ENCODE data around the gene KRTAP5-6.

The KRTAP5-6 gene

DNA sequence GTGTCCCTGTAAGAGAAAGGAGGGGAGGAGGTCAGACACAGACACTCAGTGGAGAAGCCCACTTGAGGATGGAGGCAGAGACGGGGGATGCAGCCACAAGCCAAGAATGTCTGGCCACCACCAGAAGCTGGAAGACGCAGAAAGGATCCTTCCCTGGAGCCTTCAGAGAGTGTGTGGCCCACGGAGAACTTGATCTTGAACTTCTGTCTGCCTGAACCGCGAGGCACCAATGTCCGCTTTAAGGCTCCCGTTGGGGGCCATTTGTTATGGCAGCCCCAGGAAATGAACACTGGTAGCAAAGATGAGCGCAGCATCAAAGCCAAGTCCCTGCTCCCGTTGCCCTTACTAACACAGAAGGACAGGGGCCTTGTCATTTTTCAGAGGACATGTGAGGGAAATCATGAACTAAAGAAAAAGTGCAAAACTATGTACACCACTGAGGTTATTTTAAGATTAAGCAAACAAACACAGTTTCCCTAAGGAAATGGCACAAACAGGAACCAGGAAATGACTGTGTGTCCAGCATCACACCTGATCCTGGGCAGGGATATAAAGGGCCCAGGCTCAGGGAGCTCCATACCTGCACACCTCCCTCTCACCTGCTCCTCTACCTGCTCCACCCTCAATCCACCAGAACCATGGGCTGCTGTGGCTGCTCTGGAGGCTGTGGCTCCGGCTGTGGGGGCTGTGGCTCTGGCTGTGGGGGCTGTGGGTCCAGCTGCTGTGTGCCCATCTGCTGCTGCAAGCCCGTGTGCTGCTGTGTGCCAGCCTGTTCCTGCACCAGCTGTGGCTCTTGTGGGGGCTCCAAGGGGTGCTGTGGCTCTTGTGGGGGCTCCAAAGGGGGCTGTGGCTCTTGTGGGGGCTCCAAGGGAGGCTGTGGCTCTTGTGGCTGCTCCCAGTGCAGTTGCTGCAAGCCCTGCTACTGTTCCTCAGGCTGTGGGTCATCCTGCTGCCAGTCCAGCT, at the start of gene KRTAP5-6:
TSS of gene KRTAP5-6 (plus strand) at position 588 of the 963 bp plus-strand sequence. CDS start at position 639, 51 bp downstream.
- DNase-seq (ENCODE audit: low spot score): no peak

- no peak for DNase-seq (ENCODE audit: low spot score)
Measured at GRCh38 chr11:1647901-1648652, 48.9 kb upstream of the KRTAP5-6 start.

DNA sequence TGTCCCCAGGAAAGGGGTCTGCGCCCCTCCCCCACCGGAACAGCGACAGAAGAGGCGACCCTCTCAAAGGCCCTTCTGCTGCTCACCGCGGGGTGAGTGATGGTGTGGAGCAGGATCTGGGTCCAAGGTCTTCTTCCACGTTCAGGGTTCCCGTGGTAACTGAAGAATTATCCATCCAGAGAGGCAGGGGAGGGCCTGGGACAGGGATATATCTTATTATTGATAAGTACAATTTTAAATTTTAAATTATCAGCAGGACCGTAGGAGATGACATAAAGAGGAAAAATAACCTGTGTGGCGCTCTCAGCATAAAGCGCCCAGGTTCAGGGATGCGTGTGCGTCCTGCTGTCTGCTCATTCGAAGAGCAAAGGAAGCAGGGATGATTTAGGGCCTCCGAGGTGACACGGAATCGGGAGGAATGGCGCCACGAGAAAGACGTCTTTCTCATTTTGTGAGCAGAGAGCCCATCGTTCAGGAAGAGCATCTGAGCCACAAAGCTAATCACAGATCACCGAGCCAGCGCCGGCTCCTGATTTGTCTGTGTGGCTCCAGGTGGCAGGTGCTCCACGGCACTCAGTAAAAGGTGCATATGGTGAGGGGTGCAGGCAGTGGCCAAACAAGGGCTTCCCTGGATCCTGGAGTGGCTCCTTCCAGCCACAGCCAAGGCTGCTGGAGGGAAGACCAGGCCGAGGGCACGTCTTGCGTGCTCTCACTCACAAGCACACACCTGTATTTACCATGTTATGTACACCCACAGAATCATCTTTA, 48.2 kb upstream of the KRTAP5-6 start:
- DNase-seq (ENCODE audit: low spot score): no peak

- DNase-seq (ENCODE audit: low spot score): no peak
Measured at GRCh38 chr11:1650034-1650917, 46.7 kb upstream of the KRTAP5-6 start.

DNA sequence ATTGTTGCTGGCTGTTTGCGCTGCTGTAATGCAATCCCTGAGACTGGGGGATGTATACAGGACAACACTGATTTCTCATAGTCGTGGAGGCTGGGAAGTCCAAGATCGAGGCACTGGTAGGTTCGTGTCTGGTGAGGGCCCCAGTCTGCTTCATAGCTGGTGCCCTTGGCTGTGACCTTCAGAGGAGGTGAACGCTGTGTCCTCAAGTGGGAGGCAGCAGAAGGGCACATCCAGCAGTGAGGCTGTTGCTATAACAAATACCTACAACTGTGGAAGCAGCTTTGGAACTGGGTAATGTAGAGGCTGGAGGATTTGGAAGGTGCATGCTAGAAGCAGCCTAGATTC, 46.1 kb upstream of the KRTAP5-6 start:
- DNase-seq (ENCODE audit: low spot score): no peak

GRCh38 chr11:1651411-1651980, 45.5 kb upstream of the KRTAP5-6 start:
- DNase-seq (ENCODE audit: low spot score): no peak

DNA sequence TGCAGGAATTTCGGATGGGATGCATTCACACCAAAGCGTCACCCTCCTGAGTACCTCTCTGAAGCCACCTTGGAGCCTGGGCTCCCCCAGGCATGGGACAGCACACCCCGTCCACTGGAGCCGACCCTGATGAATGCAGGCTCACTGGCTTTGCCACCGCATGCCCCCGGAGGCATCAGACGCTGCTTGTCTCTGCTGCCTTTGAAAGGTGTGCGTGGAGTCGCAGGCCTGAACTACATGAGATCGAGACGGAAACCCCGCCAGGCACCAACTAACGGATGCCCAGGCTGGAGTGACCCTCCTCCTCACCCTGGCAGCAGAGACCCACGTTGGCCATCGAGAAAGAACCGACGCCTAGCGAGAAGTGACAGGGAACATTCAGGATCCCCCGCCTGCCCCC, 45.0 kb upstream of the KRTAP5-6 start:
- DNase-seq (ENCODE audit: low spot score): no peak

- DNase-seq (ENCODE audit: low spot score): no peak
Measured at GRCh38 chr11:1652442-1652770, 44.6 kb upstream of the KRTAP5-6 start.

- DNase-seq (ENCODE audit: low spot score): peak; percentile 91
Measured at GRCh38 chr11:1652771-1653540, 44.0 kb upstream of the KRTAP5-6 start.

- DNase-seq (ENCODE audit: low spot score): no peak
Measured at GRCh38 chr11:1653541-1654387, 43.2 kb upstream of the KRTAP5-6 start.

GRCh38 chr11:1654388-1655167, 42.4 kb upstream of the KRTAP5-6 start:
- DNase-seq (ENCODE audit: low spot score): no peak

DNA sequence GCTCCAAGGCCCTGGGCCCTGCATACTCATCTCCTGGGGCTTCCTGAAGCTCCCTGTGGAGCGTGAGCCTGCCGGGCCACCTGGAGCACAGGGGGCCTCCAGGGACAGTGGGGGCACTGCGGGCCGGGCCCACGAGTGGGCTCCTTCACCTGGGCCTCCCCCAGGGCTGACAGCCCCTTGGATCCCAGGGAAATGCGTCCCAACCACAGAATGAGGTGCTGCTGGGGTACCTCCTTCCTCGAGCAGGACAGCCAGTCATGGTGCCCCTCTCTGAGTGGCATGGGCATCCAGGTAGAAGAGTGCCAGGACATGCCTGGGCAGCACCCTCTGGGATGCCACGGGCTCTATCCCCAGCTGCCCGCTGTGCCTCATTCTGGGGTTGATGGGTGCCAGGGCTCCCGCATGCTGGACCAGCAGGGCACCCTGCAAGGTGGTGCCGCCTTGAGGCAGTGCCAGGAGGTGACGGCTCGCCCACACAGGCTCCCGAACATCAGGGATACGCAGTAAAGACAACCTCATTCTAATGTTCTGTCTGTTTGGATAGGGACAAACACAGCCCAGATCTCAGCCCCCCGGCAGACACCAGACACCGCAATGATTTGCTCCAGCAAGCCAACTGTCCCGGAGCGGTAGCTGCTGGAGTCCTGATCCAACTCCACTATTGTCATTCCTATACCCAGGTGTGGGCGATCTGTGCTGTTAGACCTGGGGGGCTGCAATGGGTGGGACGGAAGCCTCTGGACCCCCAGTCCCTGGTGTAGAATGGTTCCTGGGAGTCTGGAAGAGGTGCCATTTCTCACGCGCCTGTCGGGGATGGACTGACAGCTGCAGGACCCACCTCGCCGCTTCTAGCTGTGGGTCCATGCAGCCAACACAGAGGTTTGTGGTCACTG, 41.6 kb upstream of the KRTAP5-6 start:
- DNase-seq (ENCODE audit: low spot score): no peak

DNA sequence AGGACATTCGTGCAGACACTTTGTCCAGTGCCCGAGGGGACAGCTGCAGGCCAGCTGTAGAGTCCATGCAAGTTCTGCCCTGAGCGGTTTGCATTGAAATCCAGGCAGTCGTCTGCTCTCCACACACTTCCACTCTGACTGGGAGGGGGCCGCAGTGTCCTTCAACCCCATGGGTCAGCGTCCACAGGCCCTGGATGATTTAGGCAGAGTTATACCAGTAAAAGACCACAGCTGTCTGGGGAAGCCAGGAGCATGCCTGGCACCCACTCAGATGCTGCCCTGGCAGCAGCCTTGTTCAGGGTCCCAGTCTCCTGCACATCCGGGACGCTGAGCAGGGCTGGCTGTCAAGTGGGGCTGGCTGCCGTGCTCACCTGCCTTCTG, 40.9 kb upstream of the KRTAP5-6 start:
- DNase-seq (ENCODE audit: low spot score): no peak

- DNase-seq (ENCODE audit: low spot score): no peak
Measured at GRCh38 chr11:1656670-1657069, 40.3 kb upstream of the KRTAP5-6 start.

GRCh38 chr11:1659506-1659905, 37.5 kb upstream of the KRTAP5-6 start:
- DNase-seq (ENCODE audit: low spot score): no peak

DNA sequence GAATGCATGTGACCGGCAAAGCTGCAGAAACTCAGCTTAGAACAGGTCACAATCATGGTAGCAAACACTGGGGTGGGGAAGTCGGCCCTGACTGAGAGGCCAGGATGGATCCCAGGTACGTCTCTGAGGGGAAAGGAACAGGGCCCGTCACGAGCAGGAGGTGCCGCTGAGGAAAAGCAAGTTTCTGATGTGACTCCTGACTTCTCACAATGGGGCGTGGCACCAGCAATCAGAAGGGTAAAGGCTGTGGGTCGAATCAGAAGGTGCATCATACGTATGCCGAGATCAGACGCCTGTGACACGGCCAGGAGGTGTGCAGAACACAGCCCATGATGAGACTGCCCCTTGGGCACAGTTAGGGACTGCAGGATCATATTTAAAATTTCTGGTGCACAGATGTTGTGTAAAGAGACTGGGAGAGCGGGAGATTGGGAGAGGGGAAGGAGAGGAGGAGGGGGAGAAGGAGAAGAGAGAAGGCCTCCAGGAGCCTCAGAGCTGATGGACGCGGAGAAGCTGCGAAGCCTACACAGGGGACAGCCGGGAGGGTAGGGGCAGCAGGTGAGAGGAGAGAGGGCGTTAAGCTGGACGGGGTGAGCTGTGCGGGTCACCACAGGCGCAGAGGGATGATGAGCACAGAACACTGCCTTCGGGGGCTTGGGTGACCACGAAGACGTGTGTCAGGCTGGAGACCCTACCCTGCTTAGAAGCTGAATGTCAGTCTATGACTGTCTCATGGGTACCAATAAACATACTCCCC, 36.7 kb upstream of the KRTAP5-6 start:
- no peak for DNase-seq (ENCODE audit: low spot score)
